ENCODE measurements around the gene STARD3. TPM values are rescaled to one million over a fixed set of nuclear protein-coding genes. Genes with fewer than 3 reads are reported as not detected.

Gene STARD3
- total RNA-seq, 6 donors from 2014 or later, result 27.5 to 315 (median 84.1) TPM

GRCh38 chr17:39625198-39625785 is 11.7 kb upstream of the STARD3 start:
- no peak overlapping the region for H3K4me3 ChIP-seq
- no peak for DNase-seq
- H3K27me3 ChIP-seq, result peaks cover 4 to 17% (median 14%) of the 10 kb centered on the region in 4 donors
- no peak for TF ChIP-seq POLR2AphosphoS5 (IDR thresholded peaks at IDR 0.05)
- TF ChIP-seq EP300 (IDR thresholded peaks at IDR 0.05), result no peak
- TF ChIP-seq POLR2A (IDR thresholded peaks at IDR 0.05), result no peak
- TF ChIP-seq, protein P1, sequence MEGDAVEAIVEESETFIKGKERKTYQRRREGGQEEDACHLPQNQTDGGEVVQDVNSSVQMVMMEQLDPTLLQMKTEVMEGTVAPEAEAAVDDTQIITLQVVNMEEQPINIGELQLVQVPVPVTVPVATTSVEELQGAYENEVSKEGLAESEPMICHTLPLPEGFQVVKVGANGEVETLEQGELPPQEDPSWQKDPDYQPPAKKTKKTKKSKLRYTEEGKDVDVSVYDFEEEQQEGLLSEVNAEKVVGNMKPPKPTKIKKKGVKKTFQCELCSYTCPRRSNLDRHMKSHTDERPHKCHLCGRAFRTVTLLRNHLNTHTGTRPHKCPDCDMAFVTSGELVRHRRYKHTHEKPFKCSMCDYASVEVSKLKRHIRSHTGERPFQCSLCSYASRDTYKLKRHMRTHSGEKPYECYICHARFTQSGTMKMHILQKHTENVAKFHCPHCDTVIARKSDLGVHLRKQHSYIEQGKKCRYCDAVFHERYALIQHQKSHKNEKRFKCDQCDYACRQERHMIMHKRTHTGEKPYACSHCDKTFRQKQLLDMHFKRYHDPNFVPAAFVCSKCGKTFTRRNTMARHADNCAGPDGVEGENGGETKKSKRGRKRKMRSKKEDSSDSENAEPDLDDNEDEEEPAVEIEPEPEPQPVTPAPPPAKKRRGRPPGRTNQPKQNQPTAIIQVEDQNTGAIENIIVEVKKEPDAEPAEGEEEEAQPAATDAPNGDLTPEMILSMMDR (IDR thresholded peaks at IDR 0.05), result no peak
- 65 to 84% methylated on average over 4 to 5 of the region's 5 CpGs for WGBS, 2 donors
- ATAC-seq (ENCODE audit: low FRiP score in 2 of 2), result no peak
- H3K9me3 ChIP-seq, result no peaks in the 10 kb centered on the region
- H3K36me3 ChIP-seq, result no peaks in the 10 kb centered on the region
- H3K4me1 ChIP-seq, result peaks cover 11 to 43% (median 30%) of the 10 kb centered on the region in 4 donors
- no peak overlapping the region for H3K27ac ChIP-seq

GRCh38 chr17:39626171-39627046 is 10.5 kb upstream of the STARD3 start, which contains the start of gene PPP1R1B:
PPP1R1B (plus strand) TSS chr17:39626952; CDS start chr17:39627393, 441 bp downstream.
- no peaks in the 10 kb centered on the region for H3K9me3 ChIP-seq
- H3K27me3 ChIP-seq, result peaks cover 4 to 17% (median 14%) of the 10 kb centered on the region in 4 donors
- peaks cover 11 to 48% (median 31%) of the 10 kb centered on the region in 4 donors for H3K4me1 ChIP-seq
- ATAC-seq (ENCODE audit: low FRiP score in 2 of 2) (no peak), DNase-seq (no peak)
- H3K36me3 ChIP-seq, result no peaks in the 10 kb centered on the region
- 22 to 29% methylated on average over 24 to 28 of the region's 29 CpGs for WGBS, 2 donors
- TF ChIP-seq POLR2AphosphoS5 (IDR thresholded peaks at IDR 0.05), result no peak
- TF ChIP-seq, protein P1 (IDR thresholded peaks at IDR 0.05), result no peak
- peak in 1 of 4 donors; percentile 8 for TF ChIP-seq POLR2A (IDR thresholded peaks at IDR 0.05)
- TF ChIP-seq EP300 (IDR thresholded peaks at IDR 0.05), result no peak
- H3K27ac ChIP-seq, result peak within 1 kb of the TSS in 3 of 4 donors; percentile 3 to 77 (median 70)
- peak within 1 kb of the TSS in 3 of 4 donors; percentile 43 to 53 (median 44) for H3K4me3 ChIP-seq

GRCh38 chr17:39627047-39627711 is 9.8 kb upstream of the STARD3 start:
- Histone ChIP-seq H3K4me3 (peak overlapping the region in 3 of 4 donors; percentile 43 to 53 (median 44)), H3K36me3 (no peaks in the 10 kb centered on the region), H3K9me3 (no peaks in the 10 kb centered on the region), H3K27ac (peak overlapping the region in 3 of 4 donors; percentile 3 to 77 (median 70)), H3K4me1 (peaks cover 11 to 45% (median 32%) of the 10 kb centered on the region in 4 donors), H3K27me3 (peaks cover 4 to 17% (median 14%) of the 10 kb centered on the region in 4 donors)
- 3 to 14% methylated on average over 15 to 33 of the region's 72 CpGs for WGBS, 2 donors
- DNase-seq (peak in 1 of 2 donors; percentile 84), ATAC-seq (ENCODE audit: low FRiP score in 2 of 2) (no peak)
- no peak for TF ChIP-seq POLR2AphosphoS5 (IDR thresholded peaks at IDR 0.05)
- TF ChIP-seq POLR2A (IDR thresholded peaks at IDR 0.05), result peak in 1 of 4 donors; percentile 6

- peak overlapping the region in 3 of 4 donors; percentile 43 to 53 (median 44) for H3K4me3 ChIP-seq
These were observed 9.0 kb upstream of the STARD3 start for GRCh38 chr17:39627712-39628516.

More at GRCh38 chr17:39627712-39628516, 9.0 kb upstream of the STARD3 start:
- TF ChIP-seq, protein P1 (IDR thresholded peaks at IDR 0.05), result no peak
- TF ChIP-seq POLR2A (IDR thresholded peaks at IDR 0.05), result no peak
- DNase-seq (peak in 1 of 2 donors; percentile 34), ATAC-seq (ENCODE audit: low FRiP score in 2 of 2) (no peak)
- Histone ChIP-seq H3K4me1 (peaks cover 11 to 45% (median 30%) of the 10 kb centered on the region in 4 donors), H3K27ac (peak overlapping the region in 3 of 4 donors; percentile 3 to 77 (median 70)), H3K27me3 (peaks cover 4 to 17% (median 14%) of the 10 kb centered on the region in 4 donors), H3K36me3 (no peaks in the 10 kb centered on the region), H3K9me3 (no peaks in the 10 kb centered on the region)
- 48 to 89% methylated on average over 5 to 15 of the region's 16 CpGs for WGBS, 2 donors

Data from upper lobe of left lung (tissue), 6 donors.